Hindlimb muscle (tissue), 1 donor: Measurements from ENCODE around the gene MYLK2. TPM values are rescaled to one million over a fixed set of nuclear protein-coding genes. Genes with fewer than 3 reads are reported as not detected.
"Not testable (repeated sequence)": the region's sequence is repeated elsewhere in the genome, so short reads cannot be mapped to it uniquely, and the experiment has no call there.

Source experiments
- DNase-seq: peaks from one replicate; pipeline ENCODE4 v3.0.0-alpha.2; 2013
- polyA plus RNA-seq: library from polyadenylated mRNA; unstranded; fragments of 120-200 nt; gene quantifications from one replicate; pipeline ENCODE4 v1.2.1, GENCODE V29; 2013; ENCODE audit not compliant: insufficient read length

The MYLK2 gene
- polyA plus RNA-seq = 54.0 TPM

DNA sequence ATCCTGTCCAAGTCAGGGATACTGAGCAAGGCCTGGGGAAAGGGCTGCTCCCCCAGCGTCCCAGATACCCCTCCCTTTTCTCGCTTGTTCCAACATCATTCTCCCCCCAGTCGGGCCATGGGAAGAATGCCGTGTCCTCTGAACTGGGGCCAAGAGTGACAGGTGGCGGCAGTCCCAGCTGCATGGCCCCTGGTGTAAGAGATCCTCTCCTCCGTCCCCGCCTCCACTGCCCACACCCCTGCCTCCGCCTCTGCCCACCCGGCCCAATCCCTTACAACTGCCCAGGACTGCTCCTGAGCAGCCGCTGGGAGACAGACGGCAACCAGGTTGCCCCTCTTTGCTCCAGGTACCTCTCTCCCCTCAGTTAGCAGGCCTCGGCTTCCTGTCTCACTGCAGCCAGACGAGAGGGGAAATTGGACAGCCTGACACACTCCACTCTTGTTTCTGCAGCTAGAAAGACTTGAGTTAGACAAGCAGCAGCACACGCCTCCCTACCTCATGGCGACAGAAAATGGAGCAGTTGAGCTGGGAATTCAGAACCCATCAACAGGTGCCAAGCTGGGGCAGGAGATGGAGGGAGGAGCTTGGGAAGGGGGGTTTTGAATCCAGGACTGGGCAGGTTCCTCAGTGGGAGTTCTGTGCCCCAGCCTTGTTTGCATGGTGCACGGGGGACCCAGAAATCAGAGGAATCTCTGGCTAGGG, at the start of gene MYLK2:
TSS of gene MYLK2 (plus strand) at position 274 of the 702 bp plus-strand sequence. CDS start at position 499, 225 bp downstream.
- DNase-seq = no peak

DNA sequence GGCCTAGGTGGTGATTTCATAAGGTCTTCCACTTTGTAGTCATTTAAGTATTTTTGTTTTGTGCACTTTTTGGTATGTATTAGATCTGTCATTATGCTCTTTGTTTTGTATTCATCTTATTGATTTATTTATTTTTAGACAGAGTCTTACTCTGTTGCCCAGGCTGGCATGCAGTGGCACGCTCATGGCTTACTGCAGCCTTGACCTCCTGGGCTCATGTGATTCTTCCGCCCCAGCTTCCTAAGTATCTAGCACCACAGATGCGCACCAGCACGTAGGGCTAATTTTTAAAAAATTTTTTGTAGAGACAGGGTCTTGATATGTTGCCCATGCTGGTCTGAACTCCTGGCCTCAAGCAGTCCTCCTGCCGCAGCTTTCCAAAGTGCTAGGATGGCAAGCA, 49.5 kb upstream of the MYLK2 start:
- DNase-seq = no peak

DNA sequence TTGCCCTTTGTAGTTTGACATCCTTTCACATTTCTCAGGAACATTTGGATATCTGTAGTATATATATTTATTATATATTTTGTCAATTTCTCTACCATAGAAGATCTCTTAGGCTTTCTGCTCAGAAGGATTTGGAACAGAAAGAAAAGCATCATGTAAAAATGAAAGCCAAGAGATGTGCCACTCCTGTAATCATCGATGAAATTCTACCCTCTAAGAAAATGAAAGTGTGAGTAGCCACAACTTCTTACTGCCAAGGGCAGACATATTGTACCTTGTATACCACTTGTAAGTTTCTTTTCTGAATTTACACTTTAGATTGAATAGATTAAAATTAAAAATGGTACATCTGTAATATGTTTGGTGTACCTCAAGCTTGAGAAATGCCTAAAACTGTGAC, 48.9 kb upstream of the MYLK2 start:
- DNase-seq = no peak

GRCh38 chr20:31774408-31774807, 44.7 kb upstream of the MYLK2 start:
- DNase-seq = no peak

DNA sequence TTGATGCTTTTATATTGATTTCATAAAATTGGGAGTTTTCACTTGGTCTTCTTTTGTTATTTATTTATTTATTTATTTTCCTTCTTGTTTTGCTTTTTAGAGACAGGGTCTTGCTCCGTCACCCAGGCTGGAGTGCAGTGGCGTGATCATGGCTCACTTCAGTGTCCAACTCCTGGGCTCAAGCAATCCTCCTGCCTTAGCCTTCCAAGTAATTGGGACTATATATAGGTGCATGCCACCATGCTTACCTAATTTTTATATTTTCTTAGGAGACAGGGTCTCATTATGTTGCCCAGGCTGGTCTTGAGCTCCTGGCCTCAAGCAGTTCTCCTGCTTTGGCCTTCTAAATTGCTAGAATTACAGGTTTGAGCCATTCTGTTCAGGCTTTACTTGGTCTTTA, 38.3 kb upstream of the MYLK2 start:
- DNase-seq = no peak

GRCh38 chr20:31781945-31782344, 37.2 kb upstream of the MYLK2 start:
- no peak for DNase-seq

GRCh38 chr20:31784354-31785044, 34.7 kb upstream of the MYLK2 start:
- DNase-seq = no peak

- DNase-seq = no peak
Observed at GRCh38 chr20:31785089-31785488, 34.1 kb upstream of the MYLK2 start.

GRCh38 chr20:31788578-31788977, 30.6 kb upstream of the MYLK2 start:
- no peak for DNase-seq

- DNase-seq = no peak
Observed at GRCh38 chr20:31790401-31790800, 28.8 kb upstream of the MYLK2 start.

GRCh38 chr20:31797364-31797763, 21.8 kb upstream of the MYLK2 start:
- DNase-seq = no peak

- no peak for DNase-seq
Observed at GRCh38 chr20:31801508-31801907, 17.6 kb upstream of the MYLK2 start.

DNA sequence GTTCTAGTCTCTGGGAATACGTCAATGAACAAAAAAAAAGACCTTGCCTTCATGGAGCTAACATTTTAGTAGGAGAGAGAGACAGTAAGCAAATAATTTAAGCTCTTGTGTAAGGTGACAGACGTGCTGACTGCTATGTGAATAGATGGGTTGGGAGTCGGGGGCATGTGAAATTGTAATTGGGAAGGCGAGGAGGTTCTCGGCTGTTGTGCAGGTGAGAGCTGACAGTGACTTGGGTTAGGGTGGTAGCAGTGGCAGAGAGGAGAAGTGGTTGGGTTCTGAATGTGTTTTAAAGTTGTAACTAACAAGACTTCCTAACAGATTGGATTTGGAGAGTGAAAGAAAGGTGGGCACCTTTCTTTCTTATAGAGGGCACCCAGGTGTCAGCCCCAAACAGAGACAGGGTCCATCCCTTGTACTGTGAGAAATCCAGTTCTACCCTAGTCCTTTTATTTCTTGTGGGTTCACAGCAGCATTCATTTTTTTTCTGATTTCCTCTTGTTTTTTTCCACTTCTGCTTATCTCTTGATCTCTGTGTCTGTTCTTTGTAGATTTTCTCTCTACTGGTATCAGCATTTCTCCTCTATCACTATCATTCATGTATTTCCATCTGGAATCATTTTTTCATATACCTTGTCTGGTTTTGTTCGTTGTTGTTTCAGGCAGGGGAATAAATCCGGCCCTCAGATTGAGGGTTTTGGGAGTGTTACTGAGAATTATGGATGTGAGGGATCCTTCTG, 15.4 kb upstream of the MYLK2 start:
- DNase-seq = no peak

DNA sequence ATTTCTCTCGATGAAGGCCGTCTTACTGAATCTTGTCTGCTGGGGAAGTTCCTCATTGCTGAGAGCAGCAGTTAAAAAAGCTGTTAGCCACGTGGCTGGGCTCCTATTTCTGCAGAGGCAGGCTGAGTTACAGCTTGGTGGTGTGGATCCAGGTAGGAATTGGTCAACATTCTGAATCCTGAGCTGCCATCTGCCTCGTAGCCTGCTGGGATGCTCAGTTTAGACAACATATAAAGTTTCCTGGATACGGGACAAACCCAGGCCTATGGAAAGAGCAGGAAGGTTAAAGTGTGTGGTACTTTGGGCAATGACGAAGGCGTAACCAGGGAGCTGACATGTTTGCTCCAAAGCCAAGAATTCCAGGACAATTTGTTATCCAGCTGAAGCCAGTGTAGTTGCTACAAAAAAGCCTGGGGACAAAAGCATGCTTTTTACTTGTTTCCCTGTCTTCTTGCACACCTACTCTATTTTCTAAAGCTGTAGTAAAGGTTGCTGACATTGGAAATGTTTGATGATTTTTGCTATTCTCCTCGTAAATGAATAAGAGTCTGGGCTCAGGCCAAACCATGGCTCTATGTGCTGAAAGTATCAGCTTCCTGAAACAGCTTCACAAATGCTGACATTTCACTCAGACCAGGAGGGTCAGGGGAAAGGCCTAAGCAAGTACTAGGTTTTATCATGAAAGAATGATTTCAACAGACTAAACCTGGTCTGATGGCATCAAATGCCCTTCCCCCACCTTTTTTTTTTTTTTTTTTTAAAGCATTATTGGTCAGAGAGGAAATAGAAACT, 12.4 kb upstream of the MYLK2 start:
- no peak for DNase-seq

DNA sequence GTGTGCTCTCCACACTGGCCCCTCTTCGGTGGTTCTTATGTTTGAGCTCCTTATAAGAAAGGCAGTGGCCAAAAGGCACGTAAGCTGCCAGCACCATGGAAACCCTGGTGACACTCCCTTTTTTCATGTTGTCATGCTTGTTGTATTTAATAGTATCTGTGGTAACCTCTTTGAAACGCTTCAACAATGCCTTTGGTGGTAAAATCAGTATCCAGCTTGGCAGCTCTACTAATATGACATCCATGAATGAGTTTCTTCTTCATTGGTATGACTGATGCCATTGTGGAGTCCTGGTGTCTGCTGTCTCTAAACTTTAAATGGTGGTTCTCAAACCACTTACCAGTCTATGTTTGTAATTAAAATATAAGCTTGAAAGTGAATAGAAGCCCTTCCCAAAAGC, 10.7 kb upstream of the MYLK2 start:
- no peak for DNase-seq

- DNase-seq = no peak
Observed at GRCh38 chr20:31809661-31810060, 9.5 kb upstream of the MYLK2 start.

- DNase-seq = no peak
Observed at GRCh38 chr20:31811198-31811597, 8.0 kb upstream of the MYLK2 start.

DNA sequence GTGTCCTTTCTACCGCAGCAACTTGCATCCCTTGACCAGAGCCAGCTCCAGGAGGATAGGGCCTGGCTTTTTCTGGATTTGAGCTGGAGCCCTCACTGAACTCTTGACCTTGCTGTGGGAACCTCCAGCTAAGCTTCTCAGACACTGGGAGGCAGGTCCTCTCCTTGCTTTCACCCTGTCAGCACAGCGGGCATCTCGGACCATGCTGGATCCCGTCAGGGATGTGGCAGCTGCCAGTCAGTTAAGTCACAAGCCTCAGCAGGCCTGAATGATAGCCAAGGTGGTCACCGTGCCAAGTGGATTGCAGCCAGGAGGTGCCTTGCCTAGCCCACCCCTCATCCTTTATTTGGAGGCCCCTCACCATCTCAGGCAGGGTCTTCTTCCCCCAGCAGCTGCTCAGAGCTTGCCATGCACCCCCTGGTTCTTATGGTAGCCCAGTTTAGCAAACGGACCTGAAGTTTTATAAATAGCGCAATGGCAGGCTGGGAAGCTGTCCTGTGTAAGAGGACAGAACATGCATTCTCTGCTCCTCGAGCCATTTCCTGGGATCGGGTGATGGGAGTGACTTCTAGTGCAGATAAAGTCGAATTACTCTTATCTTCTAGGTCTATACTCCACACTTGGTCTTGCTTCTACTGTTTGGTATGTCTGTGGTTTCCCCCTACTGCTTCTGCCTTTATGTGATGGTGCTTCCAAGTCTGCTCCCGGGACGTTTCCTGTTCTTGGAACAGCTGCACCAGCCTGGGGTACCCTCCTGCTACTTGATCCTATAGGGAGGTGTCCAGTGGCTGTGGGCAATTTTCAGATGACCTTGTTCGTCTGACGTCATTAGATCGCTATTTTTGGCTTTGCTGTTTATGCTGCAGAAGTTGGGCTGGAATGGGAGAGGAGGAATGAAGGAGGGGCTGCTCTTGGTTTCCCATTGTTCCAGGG, 7.1 kb upstream of the MYLK2 start:
- no peak for DNase-seq

DNA sequence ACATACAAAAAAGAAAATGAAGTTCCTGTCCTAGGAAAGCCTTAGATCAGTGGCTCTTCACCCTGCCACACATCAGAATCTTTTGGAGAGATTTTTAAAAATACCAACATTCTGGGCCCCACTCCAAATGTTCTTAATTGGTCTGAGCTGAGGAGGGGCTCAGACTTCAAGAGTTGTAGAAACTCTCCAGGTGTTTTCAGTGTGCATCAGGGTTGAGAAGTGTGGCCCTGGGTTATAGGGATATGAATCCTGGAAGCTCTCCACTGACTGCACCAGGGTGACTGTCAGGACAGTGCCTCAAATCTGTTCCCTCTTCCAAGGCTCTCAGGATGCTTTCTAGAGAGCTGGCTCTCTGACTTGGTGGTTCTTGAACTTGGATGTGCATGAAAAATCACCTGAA, 5.5 kb upstream of the MYLK2 start:
- no peak for DNase-seq

DNA sequence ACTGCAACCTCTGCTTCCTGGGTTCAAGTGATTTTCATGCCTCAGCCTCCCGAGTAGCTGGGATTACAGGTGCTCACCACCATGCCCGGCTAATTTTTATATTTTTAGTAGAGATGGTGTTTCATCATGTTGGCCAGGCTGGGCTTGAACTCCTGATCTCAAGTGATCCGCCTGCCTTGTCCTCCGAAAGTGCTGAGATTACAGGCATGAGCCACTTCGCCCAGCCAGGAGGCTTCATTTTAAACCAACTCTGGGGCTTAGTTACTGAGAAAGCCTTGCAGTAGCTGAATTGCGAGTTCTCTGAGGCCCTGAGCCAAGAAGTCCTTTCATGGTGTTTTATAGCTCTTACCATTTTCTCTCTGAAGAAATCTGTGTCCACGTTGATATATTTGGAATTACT, 5.0 kb upstream of the MYLK2 start:
- DNase-seq = not testable (repeated sequence)

DNA sequence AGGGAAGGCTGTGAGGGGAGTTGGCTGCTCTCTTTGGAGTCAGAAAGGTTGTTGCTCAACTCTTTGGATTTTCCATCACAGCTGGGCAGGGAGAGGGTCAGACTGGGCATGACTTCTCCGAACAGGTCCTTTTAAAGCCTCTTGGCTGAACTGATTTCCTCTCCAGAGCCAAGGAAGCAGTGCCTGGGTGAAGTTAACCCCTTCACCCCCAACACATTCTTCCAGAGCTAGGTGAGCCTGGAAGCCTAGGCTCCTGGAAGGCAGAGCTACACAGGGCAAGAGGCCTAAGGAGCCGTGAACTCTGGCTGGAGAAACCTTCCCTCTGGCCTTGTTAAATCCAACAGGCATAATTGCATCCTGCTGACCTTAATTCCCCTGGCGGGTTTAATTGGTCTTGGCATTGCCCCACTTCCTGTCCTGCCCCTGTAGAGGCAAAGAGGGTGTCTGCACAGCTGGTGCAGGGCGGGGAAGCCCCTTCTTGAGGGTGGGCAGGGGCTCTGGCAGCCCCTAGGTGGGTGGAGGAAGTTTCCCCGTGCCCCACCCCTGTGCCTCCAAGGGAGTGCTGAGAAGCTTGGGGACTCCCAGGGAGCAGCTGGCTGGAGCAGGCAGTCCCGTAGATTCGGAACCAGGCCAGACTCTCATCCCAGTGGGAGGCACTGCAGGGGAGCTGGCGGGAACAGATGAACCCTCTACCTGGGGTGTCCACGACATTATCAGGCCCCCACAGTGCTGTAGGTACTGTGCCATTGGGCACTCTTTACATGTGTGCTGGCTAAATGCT, 3.6 kb upstream of the MYLK2 start:
- DNase-seq = no peak
